Stomach (tissue), 9 donors: ENCODE measurements around the gene HTR3A. TPM values are rescaled to one million over a fixed set of nuclear protein-coding genes. Genes with fewer than 3 reads are reported as not detected.

ENCODE experiments used
- DNase-seq, 2 donors: peaks; one replicate each; pipeline versions ENCODE4 v3.0.0 to v3.0.0-alpha.2; 2013 to 2019
- H3K27ac ChIP-seq, 5 donors: fragments of 200-600 bp in 4 of 5; sonication (generic) in 4 of 5; one replicate each; pipeline ENCODE4 v1.5.1; 2013 to 2019; ENCODE audit warnings: mild to moderate bottlenecking in 1 of 5, moderate library complexity in 1 of 5
- H3K27me3 ChIP-seq, 3 donors: fragments of 200-600 bp; sonication (generic); one replicate each; pipeline ENCODE4 v1.5.1; 2017 to 2019; ENCODE audit warnings: mixed run types in 1 of 3
- H3K36me3 ChIP-seq, 4 donors: fragments of 200-600 bp; sonication (generic); 1 replicate in 3 of 4; 2 replicates in 1 of 4; pipeline ENCODE4 v1.5.1; 2016 to 2019
- H3K4me1 ChIP-seq, 4 donors: fragments of 200-600 bp; sonication (generic); one replicate each; pipeline ENCODE4 v1.5.1; 2016 to 2019
- H3K4me3 ChIP-seq, 4 donors: fragments of 200-600 bp; sonication (generic) in 3 of 4; one replicate each; pipeline ENCODE4 v1.5.1; 2016 to 2019; ENCODE audit warnings: mild to moderate bottlenecking in 1 of 4
- H3K9me3 ChIP-seq, 4 donors: fragments of 200-600 bp; sonication (generic); one replicate each; pipeline ENCODE4 v1.5.1; 2016 to 2019
- CTCF ChIP-seq, 7 experiments: fragments of 450-650 bp in 4 of 7; fragments of 200-600 bp in 3 of 7; sonication (generic) in 3 of 7; IDR thresholded peaks; one replicate each; pipeline ENCODE4 v1.5.1; 2016 to 2019; ENCODE audit warnings: antibody characterized with exemption in 7 of 7, control low read depth in 2 of 7, mild to moderate bottlenecking in 1 of 7
- EP300 ChIP-seq: sonication (generic); formaldehyde crosslinking; IDR thresholded peaks from one replicate; pipeline ENCODE4 v1.6.1; 2017; ENCODE audit warnings: antibody characterized with exemption
- POLR2A ChIP-seq, 4 donors: fragments of 450-650 bp; IDR thresholded peaks; one replicate each; pipeline ENCODE4 v1.6.1; 2016; ENCODE audit warnings: antibody characterized with exemption in 4 of 4, control low read depth in 2 of 4, mild to moderate bottlenecking in 1 of 4, moderate library complexity in 1 of 4
- POLR2AphosphoS5 ChIP-seq, 3 donors: sonication (generic); formaldehyde crosslinking; IDR thresholded peaks; one replicate each; pipeline ENCODE4 v1.6.1; 2016; ENCODE audit warnings: antibody characterized with exemption in 3 of 3
- WGBS, 5 donors: extraction: QIAGEN DNeasy Blood & Tissue Kit in 3 of 5; methylation state at CpG; one replicate each; pipeline versions ENCODE4 v1.1.5 to v1.1.7; 2013 to 2018; 5-methylcytosine and 5-hydroxymethylcytosine counted together
- intact Hi-C: fragments of 100-400 bp; cut with DNase I; formaldehyde crosslinking; loops from one replicate; pipeline ENCODE4 v1.15.1; 2023; ENCODE audit warnings: low total_unique reads
- polyA plus RNA-seq, 3 donors: library from polyadenylated mRNA; stranded (reverse); fragments of 200-250 nt; gene quantifications; one replicate each; pipeline ENCODE4 v1.2.3, GENCODE V29; 2013
- total RNA-seq, 5 donors: library from RNA; depleted of rRNA; stranded (reverse); fragments of >200 nt; gene quantifications; one replicate each; pipeline versions ENCODE4 v1.1.0 to v1.2.3, GENCODE V29; 2014 to 2016
- donor health status: healthy with polysubstance abuse.
- donor health status: Bipolar disorder and iron deficiency.
- donor health status: healthy.

Gene HTR3A
- total and polyA plus RNA-seq, 8 donors: 0.30 to 1.9 (median 1.7) TPM; not detected in 5

DNA sequence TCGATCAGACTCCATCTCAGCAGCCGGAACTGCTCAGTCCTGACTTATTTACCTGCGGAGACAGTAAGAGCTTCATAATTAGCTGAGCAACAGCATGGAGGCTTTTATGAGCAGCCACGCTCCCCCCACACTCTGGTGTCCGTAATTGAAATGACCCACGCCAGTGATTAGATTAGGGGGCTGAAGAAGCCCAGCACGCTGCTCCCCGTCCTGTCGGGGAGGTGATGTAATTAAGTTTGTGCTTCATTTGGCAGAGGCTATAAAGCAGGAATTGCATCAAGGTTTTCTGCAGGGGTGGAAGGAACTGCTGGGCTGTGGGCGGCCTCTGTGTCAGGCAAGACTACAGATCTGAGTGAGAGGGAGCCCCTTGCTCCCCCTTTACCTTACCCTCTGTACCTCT, 22.8 kb upstream of the HTR3A start:
- DNase-seq: peak in 1 of 2 donors; percentile 20
- Histone ChIP-seq H3K4me3 (no peak overlapping the region), H3K27ac (no peak overlapping the region), H3K36me3 (no peaks in the 10 kb centered on the region), H3K27me3 (peaks cover 0 to 41% (median 3%) of the 10 kb centered on the region in 3 donors), H3K4me1 (no peaks in the 10 kb centered on the region), H3K9me3 (no peaks in the 10 kb centered on the region)
- TF ChIP-seq POLR2AphosphoS5 (IDR thresholded peaks at IDR 0.05): no peak
- no peak for TF ChIP-seq POLR2A (IDR thresholded peaks at IDR 0.05)
- no peak for TF ChIP-seq CTCF (IDR thresholded peaks at IDR 0.05)
- TF ChIP-seq EP300: no peak
- intact Hi-C loops: no loop called here
- WGBS, 5 donors: 42 to 63% (median 56%) methylated on average over 9 to 10 of the region's 10 CpGs

DNA sequence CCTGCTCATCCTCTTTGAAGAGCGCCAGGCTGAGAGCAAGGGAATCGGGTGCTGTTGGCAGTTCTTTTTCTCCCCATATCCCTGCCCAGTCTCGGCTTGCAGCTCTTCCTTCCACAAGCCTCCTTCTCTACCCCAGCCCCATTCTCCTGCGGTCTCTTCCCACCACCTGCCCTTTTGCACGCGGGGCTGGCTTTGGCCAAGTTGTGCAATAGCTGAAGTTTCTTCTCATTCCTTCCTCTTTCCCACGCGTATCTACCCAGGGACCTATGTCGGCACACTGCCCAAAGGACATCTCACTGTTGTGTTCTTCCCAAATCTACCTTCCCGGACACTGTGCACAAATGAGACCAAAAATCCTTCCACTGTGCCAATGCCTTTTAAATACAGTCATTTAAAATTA, 22.3 kb upstream of the HTR3A start:
- intact Hi-C loops: no loop called here
- Histone ChIP-seq H3K27me3 (peaks cover 0 to 41% (median 3%) of the 10 kb centered on the region in 3 donors), H3K4me3 (no peak overlapping the region), H3K36me3 (no peaks in the 10 kb centered on the region), H3K27ac (no peak overlapping the region), H3K9me3 (no peaks in the 10 kb centered on the region), H3K4me1 (no peaks in the 10 kb centered on the region)
- 76 to 91% (median 84%) methylated on average over 10 of the region's 10 CpGs for WGBS, 5 donors
- no peak for DNase-seq
- no peak for TF ChIP-seq EP300

- H3K9me3 ChIP-seq: no peaks in the 10 kb centered on the region
- H3K4me1 ChIP-seq: no peaks in the 10 kb centered on the region
- H3K27me3 ChIP-seq: peaks cover 0 to 44% (median 3%) of the 10 kb centered on the region in 3 donors
- no peak overlapping the region for H3K27ac ChIP-seq
- DNase-seq: no peak
- TF ChIP-seq POLR2A (IDR thresholded peaks at IDR 0.05) (no peak), CTCF (IDR thresholded peaks at IDR 0.05) (no peak), POLR2AphosphoS5 (IDR thresholded peaks at IDR 0.05) (no peak), EP300 (no peak)
- no peaks in the 10 kb centered on the region for H3K36me3 ChIP-seq
- WGBS, 5 donors: 38 to 59% (median 50%) methylated on average over 6 of the region's 6 CpGs
- intact Hi-C loops: no loop called here
- no peak overlapping the region for H3K4me3 ChIP-seq
These were observed 20.7 kb upstream of the HTR3A start for GRCh38 chr11:113954235-113954634.

DNA sequence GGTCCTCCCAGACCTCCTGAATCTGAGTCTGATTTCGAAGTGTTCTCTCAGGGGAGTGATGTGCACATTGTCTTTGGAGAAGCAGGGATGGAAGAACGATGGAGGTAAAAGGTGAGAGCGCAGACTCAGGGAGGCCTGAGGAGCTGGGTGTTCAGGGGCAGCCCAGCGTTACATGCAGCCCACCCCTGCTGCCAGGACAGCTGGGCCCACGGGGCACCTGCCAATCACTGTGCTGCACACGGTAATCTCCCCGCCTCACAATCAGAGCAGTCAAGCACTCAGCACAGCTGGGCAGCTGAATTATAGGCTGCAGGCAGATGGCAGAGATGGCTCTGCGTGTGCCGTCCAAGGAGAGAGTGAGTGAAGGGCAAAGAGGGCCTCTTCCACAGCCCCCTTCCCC, 17.9 kb upstream of the HTR3A start:
- no peak for DNase-seq
- Histone ChIP-seq H3K27ac (no peak overlapping the region), H3K4me1 (no peaks in the 10 kb centered on the region), H3K4me3 (no peak overlapping the region), H3K27me3 (peaks cover 0 to 33% (median 3%) of the 10 kb centered on the region in 3 donors), H3K36me3 (no peaks in the 10 kb centered on the region), H3K9me3 (no peaks in the 10 kb centered on the region)
- intact Hi-C loops: no loop called here
- WGBS, 5 donors: 53 to 86% (median 61%) methylated on average over 5 to 9 of the region's 9 CpGs
- TF ChIP-seq POLR2AphosphoS5 (IDR thresholded peaks at IDR 0.05) (no peak), CTCF (IDR thresholded peaks at IDR 0.05) (no peak), EP300 (no peak), POLR2A (IDR thresholded peaks at IDR 0.05) (no peak)

GRCh38 chr11:113960702-113961330, 14.1 kb upstream of the HTR3A start:
- Histone ChIP-seq H3K4me1 (no peaks in the 10 kb centered on the region), H3K27me3 (peaks cover 0 to 6% (median 0%) of the 10 kb centered on the region in 3 donors), H3K4me3 (no peak overlapping the region), H3K27ac (no peak overlapping the region), H3K36me3 (no peaks in the 10 kb centered on the region), H3K9me3 (no peaks in the 10 kb centered on the region)
- intact Hi-C loops: no loop called here
- 65 to 74% (median 66%) methylated on average over 9 of the region's 9 CpGs for WGBS, 5 donors
- DNase-seq: no peak
- no peak for TF ChIP-seq CTCF (IDR thresholded peaks at IDR 0.05)
- TF ChIP-seq EP300: no peak
- TF ChIP-seq POLR2AphosphoS5 (IDR thresholded peaks at IDR 0.05): no peak
